H1 (cell line): ENCODE data around the gene MYOG. TPM values are rescaled to one million over a fixed set of nuclear protein-coding genes. Genes with fewer than 3 reads are reported as not detected.

Experiments
- BCL11A ChIP-seq, 2 experiments: IDR thresholded peaks; one replicate each; pipeline ENCODE4 v1.6.1; 2011; ENCODE audit warnings: low read depth in 2 of 2, low read length in 2 of 2, mild to moderate bottlenecking in 2 of 2
- GTF2F1 ChIP-seq: IDR thresholded peaks from 2 replicates; pipeline ENCODE4 v1.6.1; 2012; ENCODE audit warnings: low read depth, low read length, improper control_type of control experiment, borderline replicate concordance
- RBBP5 ChIP-seq: IDR thresholded peaks from 2 replicates; pipeline ENCODE4 v1.7.1; 2012; ENCODE audit warnings: low read depth, mild to moderate bottlenecking, inconsistent platforms, low read length, moderate library complexity, borderline replicate concordance
- RXRA ChIP-seq: IDR thresholded peaks from 2 replicates; pipeline ENCODE4 v1.6.1; 2011; ENCODE audit warnings: low read depth, mild to moderate bottlenecking, low read length, moderate library complexity; ENCODE audit not compliant: insufficient read depth
- SUZ12 ChIP-seq: fragments of 200-600 bp; sonication (generic); IDR thresholded peaks from 2 replicates; pipeline ENCODE4 v1.6.1; 2012; ENCODE audit warnings: mild to moderate bottlenecking, inconsistent platforms, low read length, moderate library complexity, mixed read lengths
- polyA plus RNA-seq, 7 experiments: library from polyadenylated mRNA; depleted of rRNA in 3 of 7; stranded (reverse) in 5 of 7; unstranded in 2 of 7; fragments of >200 nt in 5 of 7; fragments of 200-250 nt in 2 of 7; gene quantifications; 1 replicate in 5 of 7; 2 replicates in 1 of 7; 4 replicates in 1 of 7; pipeline versions ENCODE4 v1.2.1 to v1.2.3, GENCODE V29; 2011 to 2013; ENCODE audit warnings: missing spikeins in 2 of 7, mixed read lengths in 2 of 7
- total RNA-seq: library from RNA; stranded (reverse); fragmentation: NEBNext Ultra II Directional; extraction: Animal tissue kit (Norgen Biotek cat#: 25700); gene quantifications from 2 replicates; pipeline ENCODE4 v1.2.1, GENCODE V29; 2021

Gene MYOG
- total and polyA plus RNA-seq, 2 of the 8 experiments (the other 6 are each of a cell fraction or from before 2014, with no cell fraction given), result not detected

DNA sequence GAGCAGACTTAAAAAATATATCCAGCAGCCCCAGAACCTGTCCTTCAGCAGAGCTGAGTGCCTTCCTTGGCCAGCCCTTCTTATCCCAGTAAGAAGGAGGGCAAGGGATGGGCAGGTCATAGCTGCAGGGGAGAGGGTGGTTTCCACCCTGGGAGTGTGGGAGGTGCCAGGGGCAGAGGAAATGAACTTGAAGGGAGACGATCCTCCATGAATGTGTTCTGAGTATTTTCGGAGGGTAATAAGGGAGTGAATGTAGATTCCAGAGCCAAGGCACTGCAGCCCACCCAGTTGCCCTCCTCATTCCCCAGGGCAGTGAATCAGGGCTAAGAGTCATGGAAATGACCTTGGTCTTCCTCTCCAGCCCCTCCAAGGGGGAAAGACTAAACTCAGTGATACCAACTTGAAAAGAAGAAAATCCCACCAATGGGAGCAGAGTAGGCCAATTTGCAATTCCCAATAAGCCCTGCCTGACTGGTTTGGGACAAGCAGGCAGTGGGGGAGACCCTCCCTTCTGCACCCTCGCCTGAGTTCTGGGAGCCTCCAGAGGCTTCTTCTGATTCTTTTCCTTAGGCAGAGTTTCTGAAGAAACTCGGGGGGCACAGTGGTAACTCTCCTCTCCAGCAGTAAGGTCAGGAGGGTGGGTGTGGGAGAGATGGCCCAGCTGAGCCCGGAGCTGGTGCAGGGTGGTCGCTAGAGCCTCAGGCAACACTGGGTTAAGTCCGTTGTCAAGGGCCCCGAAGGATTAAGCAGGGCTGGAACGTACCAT lies 4.2 kb downstream of the MYOG start (continued):
- no peak for TF ChIP-seq RXRA
- no peak for TF ChIP-seq SUZ12
- no peak for TF ChIP-seq GTF2F1
- no peak for TF ChIP-seq RBBP5
- no peak for TF ChIP-seq BCL11A (IDR thresholded peaks at IDR 0.05; ENCODE audit: low read depth in 2 of 2, low read length in 2 of 2)
